Thyroid gland (tissue), 4 donors: ENCODE results near the gene SUCLA2.

ENCODE experiments used
- CTCF ChIP-seq, 6 experiments: fragments of 200-600 bp in 3 of 6; fragments of 450-650 bp in 3 of 6; sonication (generic) in 3 of 6; IDR thresholded peaks; one replicate each; pipeline ENCODE4 v1.5.1; 2016 to 2019; ENCODE audit warnings: antibody characterized with exemption in 6 of 6, mild to moderate bottlenecking in 2 of 6, inconsistent platforms in 1 of 6, moderate library complexity in 1 of 6
- POLR2A ChIP-seq, 2 donors: fragments of 450-650 bp; IDR thresholded peaks; one replicate each; pipeline ENCODE4 v1.6.1; 2017; ENCODE audit warnings: antibody characterized with exemption in 2 of 2, mild to moderate bottlenecking in 2 of 2, moderate library complexity in 1 of 2

GRCh38 chr13:47959468-47960247, 41.4 kb downstream of the SUCLA2 start:
- TF ChIP-seq POLR2A (IDR thresholded peaks at IDR 0.05), result no peak
- TF ChIP-seq CTCF (IDR thresholded peaks at IDR 0.05), result no peak
